MM.1S (cell line): ENCODE measurements around the gene MAPK10.

ENCODE experiments used
- DNase-seq: peaks from one replicate; pipeline ENCODE4 v3.0.0-alpha.2; 2015
- H2AFZ ChIP-seq: fragments of 300-600 bp; sonication (generic); 2 replicates; pipeline ENCODE4 v1.6.0; 2016; ENCODE audit warnings: antibody characterized with exemption, low read length
- H3F3A ChIP-seq: fragments of 300-600 bp; sonication (generic); 2 replicates; pipeline ENCODE4 v1.6.1; 2016; ENCODE audit warnings: mild to moderate bottlenecking, antibody characterized with exemption, low read length, moderate library complexity, mixed read lengths; ENCODE audit not compliant: insufficient read depth
- H3K27ac ChIP-seq: fragments of 300-600 bp; sonication (generic); 2 replicates; pipeline ENCODE4 v1.5.1; 2016; ENCODE audit warnings: mild to moderate bottlenecking, low read length
- H3K27me3 ChIP-seq: fragments of 300-600 bp; sonication (generic); replicated peaks from 2 replicates; pipeline ENCODE4 v1.6.0; 2016; ENCODE audit warnings: low read length; ENCODE audit not compliant: insufficient read depth
- H3K36me3 ChIP-seq: fragments of 300-600 bp; sonication (generic); replicated peaks from 2 replicates; pipeline ENCODE4 v1.6.1; 2016; ENCODE audit warnings: mild to moderate bottlenecking, low read length, mixed read lengths; ENCODE audit not compliant: insufficient read depth
- H3K4me1 ChIP-seq: fragments of 300-600 bp; sonication (generic); 2 replicates; pipeline ENCODE4 v1.6.1; 2016; ENCODE audit warnings: low read length, mixed read lengths
- H3K4me2 ChIP-seq: fragments of 300-600 bp; sonication (generic); 2 replicates; pipeline ENCODE4 v1.6.0; 2016; ENCODE audit warnings: low read depth, low read length
- H3K4me3 ChIP-seq: fragments of 300-600 bp; sonication (generic); 2 replicates; pipeline ENCODE4 v1.5.1; 2016; ENCODE audit warnings: low read length, mixed read lengths
- H3K79me2 ChIP-seq: fragments of 300-600 bp; sonication (generic); 2 replicates; pipeline ENCODE4 v1.6.1; 2016; ENCODE audit warnings: mixed run types, low read length, mixed read lengths
- H3K9ac ChIP-seq: fragments of 300-600 bp; sonication (generic); 2 replicates; pipeline ENCODE4 v1.6.1; 2016; ENCODE audit warnings: low read length, mixed read lengths
- H3K9me2 ChIP-seq: fragments of 300-600 bp; sonication (generic); replicated peaks from 2 replicates; pipeline ENCODE4 v1.6.1; 2016; ENCODE audit warnings: mild to moderate bottlenecking, low read length, mixed read lengths; ENCODE audit not compliant: insufficient read depth
- H3K9me3 ChIP-seq: fragments of 300-600 bp; sonication (generic); replicated peaks from 2 replicates; pipeline ENCODE4 v1.6.1; 2016; ENCODE audit warnings: mild to moderate bottlenecking, low read length, mixed read lengths; ENCODE audit not compliant: insufficient read depth
- H4K20me1 ChIP-seq: fragments of 300-600 bp; sonication (generic); 2 replicates; pipeline ENCODE4 v1.6.1; 2016; ENCODE audit warnings: mild to moderate bottlenecking, low read length, moderate library complexity, mixed read lengths; ENCODE audit not compliant: insufficient read depth
- EZH2 ChIP-seq: fragments of 300-600 bp; sonication (generic); optimal IDR thresholded peaks from 2 replicates; pipeline ENCODE3; 2017; ENCODE audit warnings: low read depth, mild to moderate bottlenecking, antibody characterized with exemption, low read length, mixed read lengths
- EZH2phosphoT487 ChIP-seq: fragments of 300-600 bp; sonication (generic); IDR thresholded peaks from 2 replicates; pipeline ENCODE4 v1.6.1; 2018; ENCODE audit warnings: antibody characterized with exemption, low read length
- TF ChIP-seq, protein P1 (sequence below): fragments of 300-600 bp; sonication (generic); IDR thresholded peaks from 2 replicates; pipeline ENCODE4 v1.5.1; 2016; ENCODE audit warnings: antibody characterized with exemption, low read length, mixed read lengths

MAPK10 gene

DNA sequence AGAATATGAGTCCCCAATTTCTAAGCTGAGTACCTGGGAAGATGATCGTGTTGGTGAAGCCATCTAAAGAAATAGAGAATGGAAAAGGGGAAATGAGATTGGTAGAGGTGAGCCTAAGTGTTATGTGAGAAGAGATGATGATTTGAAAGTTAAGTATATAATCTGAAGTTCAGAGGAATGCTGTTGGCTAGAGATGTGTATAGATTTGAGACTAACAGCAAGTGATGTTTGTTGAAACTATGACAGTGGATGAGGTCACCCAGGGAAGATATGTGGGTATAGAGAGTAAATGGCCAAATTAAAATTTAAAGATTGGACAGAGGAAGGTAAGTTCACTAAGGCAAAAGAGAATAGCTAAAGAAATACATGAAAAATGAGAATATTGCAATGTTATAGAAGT is 324.2 kb downstream of the MAPK10 start:
- H3K36me3 ChIP-seq = no peaks in the 10 kb centered on the region
- 0 out of 2 replicates have a peak, but pooled peaks cover 3% of the 10 kb centered on the region for H3K4me1 ChIP-seq
- H3K27me3 ChIP-seq = no peaks in the 10 kb centered on the region
- H3K27ac ChIP-seq = no peak overlapping the region
- H3K9ac ChIP-seq = no peak overlapping the region
- no peaks in the 10 kb centered on the region for H4K20me1 ChIP-seq
- no peaks in the 10 kb centered on the region for H3K9me2 ChIP-seq
- H3K9me3 ChIP-seq = no peaks in the 10 kb centered on the region
- TF ChIP-seq EZH2 (no peak), EZH2phosphoT487 (no peak)
- TF ChIP-seq, protein P1, sequence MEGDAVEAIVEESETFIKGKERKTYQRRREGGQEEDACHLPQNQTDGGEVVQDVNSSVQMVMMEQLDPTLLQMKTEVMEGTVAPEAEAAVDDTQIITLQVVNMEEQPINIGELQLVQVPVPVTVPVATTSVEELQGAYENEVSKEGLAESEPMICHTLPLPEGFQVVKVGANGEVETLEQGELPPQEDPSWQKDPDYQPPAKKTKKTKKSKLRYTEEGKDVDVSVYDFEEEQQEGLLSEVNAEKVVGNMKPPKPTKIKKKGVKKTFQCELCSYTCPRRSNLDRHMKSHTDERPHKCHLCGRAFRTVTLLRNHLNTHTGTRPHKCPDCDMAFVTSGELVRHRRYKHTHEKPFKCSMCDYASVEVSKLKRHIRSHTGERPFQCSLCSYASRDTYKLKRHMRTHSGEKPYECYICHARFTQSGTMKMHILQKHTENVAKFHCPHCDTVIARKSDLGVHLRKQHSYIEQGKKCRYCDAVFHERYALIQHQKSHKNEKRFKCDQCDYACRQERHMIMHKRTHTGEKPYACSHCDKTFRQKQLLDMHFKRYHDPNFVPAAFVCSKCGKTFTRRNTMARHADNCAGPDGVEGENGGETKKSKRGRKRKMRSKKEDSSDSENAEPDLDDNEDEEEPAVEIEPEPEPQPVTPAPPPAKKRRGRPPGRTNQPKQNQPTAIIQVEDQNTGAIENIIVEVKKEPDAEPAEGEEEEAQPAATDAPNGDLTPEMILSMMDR = no peak
- H3K79me2 ChIP-seq = no peaks in the 10 kb centered on the region
- H3K4me2 ChIP-seq = no peak overlapping the region
- no peak overlapping the region for H2AFZ ChIP-seq
- no peak overlapping the region for H3K4me3 ChIP-seq
- H3F3A ChIP-seq = no peaks in the 10 kb centered on the region
- DNase-seq = no peak

DNA sequence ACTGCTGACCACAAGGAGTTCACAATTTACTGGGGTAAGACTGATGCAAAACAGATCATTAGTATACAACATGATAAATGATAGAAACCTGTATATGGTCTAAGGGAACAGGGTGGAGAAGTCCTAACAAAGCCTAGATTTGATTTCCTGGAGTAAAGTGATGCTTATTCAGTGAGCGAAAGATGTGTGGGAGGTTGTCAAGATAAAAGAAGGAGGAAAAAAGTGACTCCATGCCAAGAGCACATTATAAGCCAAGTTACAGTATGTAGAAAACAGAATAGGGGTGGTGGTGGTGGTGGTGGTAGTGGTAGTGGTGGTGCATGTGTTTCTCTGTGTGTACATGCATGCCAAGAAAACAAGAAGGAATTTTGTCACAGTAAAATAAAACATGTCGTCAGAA is 325.2 kb downstream of the MAPK10 start:
- Histone ChIP-seq H3K27me3 (no peaks in the 10 kb centered on the region), H3K9ac (no peak overlapping the region), H2AFZ (no peak overlapping the region), H3K4me3 (no peak overlapping the region), H3K9me3 (no peaks in the 10 kb centered on the region), H3K9me2 (no peaks in the 10 kb centered on the region), H3K4me1 (0 out of 2 replicates have a peak, but pooled peaks cover 3% of the 10 kb centered on the region), H3F3A (no peaks in the 10 kb centered on the region), H3K4me2 (no peak overlapping the region), H3K79me2 (no peaks in the 10 kb centered on the region), H4K20me1 (no peaks in the 10 kb centered on the region), H3K36me3 (no peaks in the 10 kb centered on the region), H3K27ac (no peak overlapping the region)
- no peak for DNase-seq
- TF ChIP-seq EZH2phosphoT487 (no peak), EZH2 (no peak)
- TF ChIP-seq, protein P1 = no peak

DNA sequence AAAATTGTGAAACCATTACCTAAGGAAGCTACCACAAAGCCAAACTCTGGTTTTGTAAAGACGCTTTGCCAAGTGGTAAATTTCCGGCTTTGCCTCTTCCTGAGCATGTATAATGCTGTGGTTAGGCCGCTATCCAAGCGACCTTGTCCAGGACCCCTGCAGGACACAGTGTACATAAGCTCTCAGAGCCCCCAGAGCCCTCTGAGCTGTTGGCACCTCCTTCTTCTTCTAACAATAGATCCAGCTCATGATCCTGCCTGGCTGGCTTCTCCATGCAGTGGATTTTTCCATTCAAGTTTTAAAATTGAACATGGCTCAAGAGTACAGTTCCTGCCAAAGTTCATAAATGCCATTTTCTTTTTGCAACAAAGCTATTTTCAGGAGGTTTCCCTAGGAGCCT is 326.7 kb downstream of the MAPK10 start:
- no peaks in the 10 kb centered on the region for H3K36me3 ChIP-seq
- no peaks in the 10 kb centered on the region for H3F3A ChIP-seq
- no peak for TF ChIP-seq EZH2
- TF ChIP-seq, protein P1 = no peak
- TF ChIP-seq EZH2phosphoT487 = no peak
- no peak overlapping the region for H3K4me3 ChIP-seq
- no peak overlapping the region for H3K9ac ChIP-seq
- H3K9me2 ChIP-seq = no peaks in the 10 kb centered on the region
- H2AFZ ChIP-seq = no peak overlapping the region
- H3K79me2 ChIP-seq = no peaks in the 10 kb centered on the region
- no peak for DNase-seq
- H3K9me3 ChIP-seq = no peaks in the 10 kb centered on the region
- no peaks in the 10 kb centered on the region for H4K20me1 ChIP-seq
- no peak overlapping the region for H3K27ac ChIP-seq
- no peaks in the 10 kb centered on the region for H3K27me3 ChIP-seq
- 0 out of 2 replicates have a peak, but pooled peaks cover 3% of the 10 kb centered on the region for H3K4me1 ChIP-seq
- H3K4me2 ChIP-seq = no peak overlapping the region
